ENCODE results near the gene EXOSC5.
"Not testable (repeated sequence)": the region's sequence is repeated elsewhere in the genome, so short reads cannot be mapped to it uniquely, and the experiment has no call there.

Gene EXOSC5

GRCh38 chr19:41364524-41365391 lies 32.4 kb downstream of the EXOSC5 start:
- no peak for DNase-seq

DNA sequence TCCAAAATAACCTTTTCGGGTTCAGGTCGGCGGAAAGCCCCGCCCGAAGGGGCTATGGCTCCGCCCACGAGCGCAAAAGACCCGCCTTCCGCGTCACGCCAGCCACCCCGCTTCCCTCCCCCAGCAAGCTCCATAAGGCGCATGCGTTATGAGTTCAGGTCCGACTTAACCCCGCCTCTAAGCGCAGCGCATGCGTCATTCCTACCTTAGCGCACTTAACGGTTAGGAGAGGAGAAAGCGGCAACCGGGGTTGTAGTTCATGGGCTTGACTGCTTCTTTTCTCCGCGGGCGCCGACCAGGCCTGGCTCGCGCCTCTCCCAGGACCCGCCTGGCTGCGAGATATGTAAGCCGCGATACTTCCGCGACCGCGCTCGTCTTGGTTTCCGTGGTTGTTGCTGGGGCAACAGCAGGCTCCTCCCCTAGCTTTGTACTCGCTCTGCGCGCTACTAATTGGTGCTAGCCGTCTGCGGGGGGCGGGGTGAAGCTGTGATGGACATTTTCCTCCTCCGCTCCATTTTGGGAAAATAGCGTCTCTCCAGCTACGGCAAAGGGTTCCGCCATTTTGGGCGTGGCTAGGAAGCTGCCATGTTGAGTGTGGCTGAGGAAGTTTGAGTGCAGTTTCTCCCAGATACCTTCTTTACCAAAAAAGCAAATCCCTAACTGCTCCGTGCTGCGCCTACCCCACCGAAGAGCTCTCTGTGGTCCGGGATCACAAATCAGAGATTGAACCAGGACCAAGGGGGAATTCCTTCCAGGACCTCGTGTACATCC lies 33.2 kb downstream of the EXOSC5 start, which contains the start of gene B9D2:
TSS of gene B9D2 (minus strand) at position 397 of the 771 bp plus-strand sequence. CDS start 630 bp downstream, outside the sequence.
- DNase-seq: peak; percentile 99

- DNase-seq: no peak
These were observed 33.8 kb downstream of the EXOSC5 start for GRCh38 chr19:41363371-41363752.

GRCh38 chr19:41362143-41362847 lies 34.9 kb downstream of the EXOSC5 start:
- DNase-seq: no peak

- no peak for DNase-seq
These were observed 37.4 kb downstream of the EXOSC5 start for GRCh38 chr19:41359741-41360140.

DNA sequence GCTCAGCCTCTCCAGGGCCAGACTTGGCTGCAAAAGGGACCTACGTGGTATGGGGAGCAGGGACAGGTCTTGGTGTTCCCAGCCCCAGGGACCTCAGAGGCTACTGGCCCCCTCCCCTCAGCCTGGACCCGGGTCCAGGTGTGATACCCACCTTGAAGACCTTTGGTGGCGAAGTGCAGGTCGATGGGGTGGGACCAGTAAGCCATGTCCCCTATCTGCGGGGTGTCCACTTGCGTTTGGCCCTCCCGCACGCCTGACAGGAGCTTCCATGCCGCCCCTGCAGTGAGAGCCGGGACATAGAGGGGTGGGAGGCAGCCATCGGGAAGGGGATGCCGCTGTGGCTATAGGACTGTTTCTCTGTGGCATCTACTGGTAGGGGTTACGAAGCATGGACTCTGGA lies 39.4 kb downstream of the EXOSC5 start:
- DNase-seq: no peak

DNA sequence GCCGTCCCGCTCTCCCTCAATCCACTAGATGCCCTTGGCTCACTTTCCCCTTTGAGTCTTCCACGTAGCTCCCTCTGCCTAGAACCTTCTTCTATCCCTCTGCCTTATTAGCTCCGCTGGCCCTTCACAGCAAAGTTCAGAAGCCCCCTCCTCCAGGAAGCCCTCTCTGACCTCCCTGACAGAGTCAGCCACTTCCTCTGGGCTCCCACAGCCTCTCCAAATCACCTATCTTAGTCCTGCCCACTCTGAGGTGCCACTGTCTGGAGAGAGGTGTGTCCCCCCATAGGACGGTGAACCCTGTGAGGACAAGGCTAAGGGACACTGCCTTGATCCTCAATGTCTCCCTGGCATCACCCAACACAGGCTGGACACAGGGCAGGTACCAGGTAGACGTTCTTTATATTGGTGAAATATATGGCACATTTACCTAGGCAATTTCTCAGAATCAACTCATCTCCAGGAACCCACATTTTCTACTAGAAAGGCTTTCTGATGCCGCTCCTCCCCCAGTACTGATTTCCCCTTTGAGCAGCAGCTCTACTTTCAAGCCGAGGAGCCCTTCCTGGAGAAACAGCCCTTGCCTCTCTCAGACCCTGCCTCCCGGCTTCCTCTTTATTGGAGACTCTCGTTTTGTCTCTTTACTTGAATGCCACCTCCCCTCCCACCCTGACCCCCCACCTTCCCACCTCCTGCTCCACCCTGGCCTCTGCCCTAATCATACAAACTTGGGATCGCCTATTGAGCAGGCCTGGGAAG lies 40.0 kb downstream of the EXOSC5 start:
- no peak for DNase-seq

DNA sequence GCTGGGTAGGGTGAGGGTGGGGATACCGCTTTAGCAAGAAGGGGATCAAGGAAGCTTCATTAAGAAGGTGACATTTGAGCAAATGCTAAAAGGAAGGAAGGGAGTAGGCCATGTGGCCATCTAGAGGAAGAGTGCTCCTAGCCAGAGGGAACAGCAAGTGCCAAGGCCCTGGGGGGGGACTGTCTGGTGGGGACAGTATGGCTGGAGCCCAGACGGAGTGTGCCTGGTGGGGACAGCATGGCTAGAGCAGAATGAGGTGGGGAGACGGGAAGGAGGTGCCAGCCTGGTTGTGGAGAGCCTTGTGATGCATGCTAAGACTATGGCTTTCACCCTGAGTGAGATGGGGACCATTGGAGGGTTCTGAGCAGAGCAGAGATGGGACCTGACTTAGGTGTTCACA lies 41.4 kb downstream of the EXOSC5 start:
- DNase-seq: no peak

DNA sequence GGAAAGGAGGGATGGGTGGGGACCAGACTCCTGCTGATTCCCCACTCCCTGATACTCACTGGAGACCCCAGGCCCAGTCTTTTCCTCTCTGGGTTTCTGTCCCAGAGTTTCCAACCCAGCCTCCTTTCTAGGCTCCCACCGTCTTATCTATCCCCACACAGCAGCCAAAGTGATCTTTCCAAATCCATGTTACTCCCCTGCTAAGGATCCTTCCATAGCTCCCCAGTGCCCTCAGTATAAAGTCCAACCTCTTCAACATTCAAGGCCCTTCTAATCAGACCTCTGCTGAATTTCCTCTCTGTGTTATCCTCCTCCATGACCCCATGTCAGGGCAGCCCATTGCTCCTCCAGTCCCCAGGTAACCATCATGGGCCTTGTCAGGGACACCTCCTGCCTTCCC lies 42.1 kb downstream of the EXOSC5 start:
- DNase-seq: no peak

DNA sequence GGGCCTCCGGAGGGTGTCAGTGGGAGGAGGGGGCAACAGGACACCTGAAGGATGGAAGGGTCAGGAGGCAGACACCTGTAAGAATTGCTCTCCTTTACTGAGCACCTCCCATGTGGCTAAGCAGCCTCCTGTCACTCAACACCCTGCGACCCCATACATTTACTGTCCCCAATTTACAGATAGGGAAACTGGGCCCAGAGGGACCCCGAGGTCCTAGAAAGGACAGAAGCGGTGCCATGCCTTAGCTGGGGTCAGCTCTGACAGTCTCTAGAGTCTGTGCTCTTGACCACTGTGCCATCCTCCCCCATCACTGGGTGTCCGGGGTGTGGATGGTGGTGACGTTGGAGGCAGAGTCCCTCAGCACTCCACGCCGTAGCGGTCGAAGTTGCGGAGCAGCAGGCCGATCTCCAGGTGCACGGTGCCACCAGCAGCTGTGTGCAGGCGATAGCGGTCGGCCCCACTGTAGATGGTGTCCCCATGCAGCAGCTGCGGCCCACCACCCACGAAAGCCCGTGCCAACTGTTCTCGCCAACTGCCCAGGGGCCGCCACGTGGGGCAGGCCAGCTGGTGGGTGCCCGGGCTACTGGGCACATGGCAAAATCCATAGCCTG lies 42.7 kb downstream of the EXOSC5 start:
- no peak for DNase-seq

DNA sequence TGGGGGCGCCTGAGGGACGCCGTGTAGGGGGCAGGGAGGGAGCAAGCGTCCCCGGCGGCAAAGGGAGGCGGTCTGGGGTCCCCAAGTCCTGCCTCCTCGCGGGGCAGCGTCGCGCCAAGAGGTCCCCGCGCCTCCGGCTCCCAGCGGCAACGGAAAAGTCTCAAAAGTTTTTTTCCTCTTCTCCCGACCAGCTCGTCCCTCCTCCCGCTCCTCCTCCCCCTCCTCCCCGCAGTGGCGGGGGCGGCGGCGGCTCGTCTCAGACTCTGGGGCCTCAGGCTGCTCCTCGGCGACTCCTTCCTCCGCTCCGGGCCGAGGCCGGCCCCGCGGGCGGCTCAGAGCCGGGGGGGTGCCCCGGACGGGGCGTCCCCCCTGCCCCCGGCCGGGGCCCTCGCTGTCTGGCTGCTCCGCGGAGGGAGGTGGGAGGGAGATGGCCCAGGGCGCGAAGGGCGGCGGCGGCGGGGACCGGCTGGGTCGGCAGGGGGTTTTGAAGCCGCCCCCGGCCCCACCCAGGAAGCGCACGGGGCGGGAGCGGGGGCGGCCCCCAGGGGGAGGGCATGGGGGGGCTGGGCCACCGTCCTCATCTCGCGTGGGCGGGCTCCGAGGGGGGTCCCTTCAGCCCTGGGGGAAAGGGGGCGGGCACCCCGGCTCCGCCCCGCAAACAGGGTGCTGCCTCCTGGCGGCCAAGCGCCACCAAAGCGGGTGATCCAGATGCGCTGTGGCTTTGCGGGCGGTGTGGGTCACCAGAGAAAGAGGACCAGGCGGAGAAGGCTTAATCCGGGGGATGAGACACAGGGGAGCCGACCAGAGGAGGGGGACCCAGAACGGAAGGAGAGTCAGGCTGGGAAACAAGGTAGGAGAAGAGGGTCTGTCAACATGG lies 43.5 kb downstream of the EXOSC5 start, which contains the start of gene TGFB1:
TSS of gene TGFB1 (minus strand) at position 457 of the 877 bp plus-strand sequence. CDS start 878 bp downstream, outside the sequence.
- DNase-seq: peak; percentile 59

- DNase-seq: peak; percentile 64
These were observed 44.3 kb downstream of the EXOSC5 start for GRCh38 chr19:41352609-41353465.

DNA sequence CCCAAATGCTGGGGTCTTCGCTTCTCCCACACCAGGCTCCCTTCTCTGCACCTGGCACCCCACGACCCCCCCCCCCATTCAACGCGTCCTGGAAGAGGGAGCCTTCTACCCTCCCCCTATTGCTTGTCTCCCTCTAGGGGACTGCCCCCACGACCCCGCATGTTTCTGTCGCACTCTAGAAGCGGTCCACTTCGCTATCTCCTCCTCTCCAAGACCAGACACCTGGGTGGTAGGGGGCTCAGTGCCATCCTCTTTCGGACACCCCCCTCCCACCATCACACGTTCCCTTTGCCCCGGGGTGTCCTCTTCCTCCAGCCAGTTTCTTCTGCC lies 44.9 kb downstream of the EXOSC5 start:
- no peak for DNase-seq

DNA sequence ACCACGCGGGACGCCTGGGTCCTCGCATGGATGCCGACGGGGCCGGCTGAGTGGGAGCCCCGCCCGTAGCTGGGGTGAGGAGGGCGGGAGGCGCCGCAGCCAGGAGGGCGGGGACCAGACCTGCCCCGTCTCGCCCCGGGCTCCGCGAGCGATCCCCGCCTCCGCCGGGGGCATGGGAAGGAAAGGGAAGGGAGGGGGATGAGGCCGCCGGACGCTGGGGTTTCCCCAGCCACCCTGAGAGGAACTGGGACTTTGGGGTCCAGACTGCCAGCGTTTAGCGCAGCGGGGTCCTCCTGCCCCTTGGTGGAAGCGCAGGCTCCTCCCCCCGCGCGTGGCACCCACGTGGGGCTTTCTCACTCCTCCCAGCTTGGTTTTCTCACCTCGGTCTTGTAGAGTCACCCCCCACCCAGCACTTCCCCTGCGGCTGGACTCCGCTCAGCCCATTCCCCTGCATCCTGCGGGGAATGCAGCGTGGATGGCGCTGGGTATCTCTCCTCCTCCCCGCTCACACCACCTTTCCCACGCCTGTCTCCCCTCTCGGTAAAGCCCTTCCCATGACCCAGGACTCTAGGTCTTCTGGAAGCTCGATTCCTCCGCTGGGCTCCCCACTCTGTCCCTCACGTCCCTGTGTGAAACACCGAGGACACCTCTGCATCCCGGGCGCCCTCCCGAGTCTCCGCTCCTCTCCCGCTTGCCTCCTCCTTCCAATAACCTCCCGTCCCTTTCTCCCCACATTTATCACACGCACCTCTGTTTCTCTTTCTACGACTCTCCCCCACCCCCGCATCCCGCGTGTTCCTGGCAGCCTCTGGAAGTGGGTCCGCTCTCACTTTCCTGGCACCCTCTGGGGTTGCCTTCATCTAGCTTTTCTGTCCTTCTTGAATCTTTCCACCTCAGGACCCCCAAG lies 45.6 kb downstream of the EXOSC5 start:
- DNase-seq: peak; percentile 46

GRCh38 chr19:41350735-41351338 lies 46.3 kb downstream of the EXOSC5 start:
- DNase-seq: no peak

- DNase-seq: not testable (repeated sequence)
These were observed 50.2 kb downstream of the EXOSC5 start for GRCh38 chr19:41346916-41347315.

GRCh38 chr19:41344162-41344561 lies 53.0 kb downstream of the EXOSC5 start:
- no peak for DNase-seq
